SK-N-SH (cell line): ENCODE measurements around the gene PRKCA. TPM values are rescaled to one million over a fixed set of nuclear protein-coding genes. Genes with fewer than 3 reads are reported as not detected.

Source experiments
- CTCF ChIA-PET: fragments of 300-600, 350-600 bp; formaldehyde crosslinking; extraction: SDS; loops from one replicate; lab custom pipeline; 2021; lab: Yijun Ruan, JAX
- POLR2A ChIA-PET: fragments of 350-600 bp; sonication (Branson Sonifier 250); formaldehyde crosslinking; extraction: SDS; loops from one replicate; lab custom pipeline; 2020; ENCODE audit warnings: antibody characterized with exemption, inconsistent platforms; lab: Yijun Ruan, JAX
- DNase-seq: peaks from one replicate; pipeline ENCODE4 v3.0.0; 2012
- H2AFZ ChIP-seq: fragments of 200-600 bp; sonication (generic); 2 replicates; pipeline ENCODE4 v1.8.1; 2016; ENCODE audit warnings: antibody characterized with exemption, mild to moderate bottlenecking, low read depth
- H3F3A ChIP-seq: fragments of 200-600 bp; sonication (generic); replicated peaks from 2 replicates; pipeline ENCODE3; 2016; ENCODE audit warnings: antibody characterized with exemption, mild to moderate bottlenecking; ENCODE audit not compliant: insufficient read depth
- H3K27ac ChIP-seq, 2 experiments: fragments of 200-500 bp in 1 of 2; fragments of 200-600 bp in 1 of 2; sonication (Bioruptor generic) in 1 of 2; sonication (generic), shearing (Covaris generic) in 1 of 2; 2 replicates each; pipeline versions ENCODE4 v1.5.1 to v1.6.1; 2014 to 2016; ENCODE audit warnings: low read depth in 2 of 2, inconsistent platforms in 1 of 2, low read length in 1 of 2, mild to moderate bottlenecking in 1 of 2, mixed read lengths in 1 of 2
- H3K27me3 ChIP-seq: fragments of 200-600 bp; sonication (generic), shearing (Covaris generic); 2 replicates; pipeline ENCODE4 v1.6.1; 2016; ENCODE audit warnings: mixed run types; ENCODE audit not compliant: insufficient read depth
- H3K36me3 ChIP-seq, 2 experiments: fragments of 200-500 bp in 1 of 2; fragments of 200-600 bp in 1 of 2; sonication (Bioruptor generic) in 1 of 2; sonication (generic) in 1 of 2; replicated peaks in 1 of 2; 2 replicates each; pipeline versions ENCODE3 to v1.5.1; 2014 to 2016; ENCODE audit warnings: low read length in 1 of 2, mild to moderate bottlenecking in 1 of 2; ENCODE audit not compliant: insufficient read depth in 2 of 2, control insufficient read depth in 1 of 2
- H3K4me1 ChIP-seq, 2 experiments: fragments of 200-500 bp in 1 of 2; fragments of 200-600 bp in 1 of 2; sonication (Bioruptor generic) in 1 of 2; sonication (generic), shearing (Covaris generic) in 1 of 2; 2 replicates each; pipeline versions ENCODE4 v1.5.1 to v1.6.1; 2014 to 2016; ENCODE audit warnings: low read depth in 1 of 2, low read length in 1 of 2, mixed run types in 1 of 2; ENCODE audit not compliant: insufficient read depth in 2 of 2, control insufficient read depth in 1 of 2
- H3K4me2 ChIP-seq: fragments of 200-600 bp; sonication (generic), shearing (Covaris generic); 2 replicates; pipeline ENCODE4 v1.6.1; 2017; ENCODE audit warnings: mixed run types
- H3K4me3 ChIP-seq, 2 experiments: fragments of 200-500 bp in 1 of 2; fragments of 200-600 bp in 1 of 2; sonication (Bioruptor generic) in 1 of 2; sonication (generic), shearing (Covaris generic) in 1 of 2; 2 replicates each; pipeline versions ENCODE4 v1.5.1 to v1.8.1; 2014 to 2016; ENCODE audit warnings: low read depth in 2 of 2, inconsistent platforms in 1 of 2, low read length in 1 of 2, mild to moderate bottlenecking in 1 of 2, mixed read lengths in 1 of 2, moderate library complexity in 1 of 2
- H3K79me2 ChIP-seq: fragments of 200-600 bp; sonication (generic); 2 replicates; pipeline ENCODE4 v1.8.1; 2017; ENCODE audit warnings: mild to moderate bottlenecking; ENCODE audit not compliant: insufficient read depth
- H3K9ac ChIP-seq: fragments of 200-600 bp; sonication (generic); 2 replicates; pipeline ENCODE4 v1.6.1; 2017; ENCODE audit warnings: mixed run types
- H3K9me2 ChIP-seq: fragments of 200-600 bp; sonication (generic); 2 replicates; pipeline ENCODE4 v1.6.1; 2017; ENCODE audit warnings: mixed run types
- H3K9me3 ChIP-seq: fragments of 200-600 bp; sonication (generic); 2 replicates; pipeline ENCODE4 v1.6.1; 2017; ENCODE audit warnings: mixed run types, mild to moderate bottlenecking, moderate library complexity
- H4K20me1 ChIP-seq: fragments of 200-600 bp; sonication (generic); 2 replicates; pipeline ENCODE4 v1.6.1; 2017; ENCODE audit warnings: mild to moderate bottlenecking, mixed run types; ENCODE audit not compliant: insufficient read depth
- CHD2 ChIP-seq: fragments of 150-350 bp; IDR thresholded peaks from 2 replicates; pipeline ENCODE4 v1.6.1; 2018; ENCODE audit warnings: low read length; ENCODE audit not compliant: partially characterized antibody
- EP300 ChIP-seq, 2 experiments: IDR thresholded peaks; 2 replicates each; pipeline versions ENCODE4 v1.4.0 to v1.6.1; 2012; ENCODE audit warnings: borderline replicate concordance in 1 of 2, low read depth in 1 of 2, low read length in 1 of 2
- EZH2phosphoT487 ChIP-seq: fragments of 200-600 bp; sonication (generic); IDR thresholded peaks from 2 replicates; pipeline ENCODE4 v1.6.1; 2017; ENCODE audit warnings: low read depth, mixed run types, mild to moderate bottlenecking, antibody characterized with exemption, moderate library complexity, borderline replicate concordance
- FOSL2 ChIP-seq: IDR thresholded peaks from 2 replicates; pipeline ENCODE4 v1.4.0; 2012; ENCODE audit warnings: low read depth, mild to moderate bottlenecking, moderate library complexity, borderline replicate concordance
- GABPA ChIP-seq: IDR thresholded peaks from 2 replicates; pipeline ENCODE4 v1.4.0; 2012; ENCODE audit warnings: low read depth, mild to moderate bottlenecking
- GATA2 ChIP-seq: sonication (generic); formaldehyde crosslinking; IDR thresholded peaks from 2 replicates; pipeline ENCODE4 v1.5.0; 2020; ENCODE audit warnings: mild to moderate bottlenecking, missing genetic modification reagents
- NFIC ChIP-seq: IDR thresholded peaks from 2 replicates; pipeline ENCODE4 v1.4.0; 2012; ENCODE audit warnings: borderline replicate concordance
- POLR2AphosphoS5 ChIP-seq: IDR thresholded peaks from 2 replicates; pipeline ENCODE4 v1.6.1; 2012; ENCODE audit warnings: low read depth, low read length
- RCOR1 ChIP-seq: fragments of 150-350 bp; IDR thresholded peaks from 2 replicates; pipeline ENCODE4 v1.6.1; 2017; ENCODE audit warnings: antibody characterized with exemption, low read length
- REST ChIP-seq: IDR thresholded peaks from 2 replicates; pipeline ENCODE4 v1.6.1; 2012; ENCODE audit warnings: mild to moderate bottlenecking, low read depth, low read length, moderate library complexity
- SIN3A ChIP-seq: IDR thresholded peaks from 2 replicates; pipeline ENCODE4 v1.6.1; 2012; ENCODE audit warnings: low read depth, mild to moderate bottlenecking, low read length, moderate library complexity, borderline replicate concordance
- SMC3 ChIP-seq: IDR thresholded peaks from 2 replicates; pipeline ENCODE4 v1.6.1; 2012; ENCODE audit warnings: low read depth, low read length, improper control_type of control experiment
- TAF1 ChIP-seq: IDR thresholded peaks from 2 replicates; pipeline ENCODE4 v1.6.1; 2012; ENCODE audit warnings: low read depth, mild to moderate bottlenecking, low read length, moderate library complexity, borderline replicate concordance
- USF2 ChIP-seq: fragments of 150-350 bp; IDR thresholded peaks from 2 replicates; pipeline ENCODE4 v1.6.1; 2017; ENCODE audit warnings: antibody characterized with exemption, low read length, low read depth, borderline replicate concordance
- WGBS: methylation state at CpG from one replicate; pipeline ENCODE4 v1.1.6; 2017; ENCODE audit warnings: low lambda C conversion rate; 5-methylcytosine and 5-hydroxymethylcytosine counted together
- polyA plus RNA-seq, 3 experiments: library from polyadenylated mRNA; depleted of rRNA; stranded (reverse); fragments of >200 nt; gene quantifications; 2 replicates each; pipeline ENCODE4 v1.2.3, GENCODE V29; 2012
- TF ChIP-seq, protein P1 (sequence below): IDR thresholded peaks from 2 replicates; pipeline ENCODE4 v1.4.0; 2012; ENCODE audit warnings: low read depth, borderline replicate concordance

Gene PRKCA
- polyA plus RNA-seq, 1 of the 3 experiments (the other 2 are of a cell fraction): 108 TPM

- TF ChIP-seq USF2 (no peak), POLR2AphosphoS5 (peak; percentile 55; the same call in 1 of the 2 replicates), GATA2 (CRISPR knock-in tag) (no peak), GABPA (no peak; the same call in 1 of the 2 replicates), TAF1 (no peak), EP300 (IDR thresholded peaks at IDR 0.05; ENCODE audit: borderline replicate concordance in 1 of 2, low read depth in 1 of 2, low read length in 1 of 2) (peak; percentile 11 to 79; a peak in 1 of 4 replicates), NFIC (peak; percentile 96), EZH2phosphoT487 (no peak), RCOR1 (no peak)
- TF ChIP-seq, protein P1, sequence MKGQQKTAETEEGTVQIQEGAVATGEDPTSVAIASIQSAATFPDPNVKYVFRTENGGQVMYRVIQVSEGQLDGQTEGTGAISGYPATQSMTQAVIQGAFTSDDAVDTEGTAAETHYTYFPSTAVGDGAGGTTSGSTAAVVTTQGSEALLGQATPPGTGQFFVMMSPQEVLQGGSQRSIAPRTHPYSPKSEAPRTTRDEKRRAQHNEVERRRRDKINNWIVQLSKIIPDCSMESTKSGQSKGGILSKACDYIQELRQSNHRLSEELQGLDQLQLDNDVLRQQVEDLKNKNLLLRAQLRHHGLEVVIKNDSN: no peak
Observed at GRCh38 chr17:66431910-66432309, 129.5 kb downstream of the PRKCA start (continued).

DNA sequence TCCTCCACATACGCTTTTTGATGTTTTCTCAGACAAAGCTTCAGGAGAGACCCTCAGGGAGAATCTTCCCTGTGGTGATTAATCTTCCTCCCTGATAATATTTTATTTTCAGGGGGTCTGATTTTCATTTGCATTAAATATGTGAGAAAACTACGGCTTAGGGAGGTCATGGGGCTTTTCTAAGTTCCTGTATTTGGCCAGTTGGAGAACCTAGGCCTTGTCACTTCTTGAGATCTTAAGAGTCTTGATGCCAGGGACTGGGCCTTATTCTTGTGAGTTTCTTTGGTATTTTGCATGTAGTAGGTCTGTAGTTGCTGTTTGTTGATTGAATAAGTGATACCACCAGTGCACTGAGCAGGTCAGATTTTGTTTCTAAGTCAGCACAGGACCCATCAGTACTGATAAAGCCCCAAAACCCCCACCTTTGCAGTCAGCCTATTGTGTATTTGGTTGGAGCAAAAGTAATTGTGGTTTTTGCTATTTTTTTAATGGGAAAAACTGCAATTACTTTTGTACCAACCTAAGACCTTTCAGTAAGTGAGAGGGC, 130.1 kb downstream of the PRKCA start:
- Histone ChIP-seq H3K4me1 (peaks cover 41 to 43% of the 10 kb centered on the region in 2 experiments), H3K4me2 (peak overlapping the region; percentile 74), H3K9me2 (no peaks in the 10 kb centered on the region), H3K79me2 (peaks cover 98% of the 10 kb centered on the region), H2AFZ (no peak overlapping the region), H3K36me3 (peaks cover 0 to 8% of the 10 kb centered on the region in 2 experiments), H3K9me3 (no peaks in the 10 kb centered on the region), H3F3A (peaks cover 40% of the 10 kb centered on the region), H3K27me3 (no peaks in the 10 kb centered on the region), H3K9ac (peak overlapping the region; percentile 47; the same call in 1 of the 2 replicates), H4K20me1 (peaks cover 54% of the 10 kb centered on the region), H3K27ac (peak overlapping the region; percentile 88 to 91), H3K4me3 (peak overlapping the region; percentile 10 to 52; a peak in 3 of 4 replicates)
- ChIA-PET POLR2A (interaction anchor here (1.2 kb wide), 1 partner anchor 15 kb away, joined by 5 read pairs; no protein-coding TSS in a partner anchor), CTCF (interaction anchor here (0.8 to 2.9 kb wide), 10 partner anchors 9 to 241 kb away, joined by 3 to 13 read pairs (median 3); no protein-coding TSS in a partner anchor)
- no peak for DNase-seq
- no peak for TF ChIP-seq EP300 (IDR thresholded peaks at IDR 0.05; ENCODE audit: borderline replicate concordance in 1 of 2, low read depth in 1 of 2, low read length in 1 of 2)
- TF ChIP-seq RCOR1: peak; percentile 43; the same call in 1 of the 2 replicates
- 19% methylated on average over 2 of the region's 2 CpGs for WGBS

DNA sequence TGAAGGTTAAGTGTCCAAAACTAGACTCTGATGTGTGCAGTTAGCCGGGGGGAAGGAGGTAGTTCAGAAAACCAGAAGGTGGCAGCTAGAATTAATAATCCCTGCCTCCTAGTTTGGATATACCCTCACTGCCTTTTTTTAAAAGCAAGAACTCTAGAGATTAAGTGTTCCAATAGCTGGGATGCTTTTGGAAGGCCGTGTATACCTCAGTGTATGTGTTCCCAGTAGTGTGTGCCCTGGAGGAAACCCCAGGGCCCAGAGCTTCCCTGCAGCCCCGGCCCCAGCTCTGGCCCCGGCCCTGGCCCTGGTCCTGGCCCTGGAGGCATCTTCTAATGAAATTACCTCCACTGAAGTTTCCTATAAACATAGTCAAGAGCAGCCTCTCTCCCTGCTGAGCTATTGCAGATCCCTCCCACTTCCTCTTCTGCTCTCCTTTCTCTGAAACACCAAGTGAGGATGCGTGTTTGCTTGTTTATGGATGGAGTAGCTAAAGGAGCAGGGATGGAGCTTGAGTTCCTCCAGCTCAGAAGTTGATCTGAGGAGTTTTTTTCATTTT, 130.7 kb downstream of the PRKCA start:
- H3K9me3 ChIP-seq: no peaks in the 10 kb centered on the region
- H3K4me3 ChIP-seq: no peak overlapping the region
- ChIA-PET POLR2A (interaction anchor here (0.6 to 1.3 kb wide), 4 partner anchors 9 to 32 kb away, joined by 3 to 5 read pairs (median 4); no protein-coding TSS in a partner anchor), CTCF (interaction anchor here (0.8 to 2.9 kb wide), 10 partner anchors 8 to 241 kb away, joined by 3 to 13 read pairs (median 3); no protein-coding TSS in a partner anchor)
- H2AFZ ChIP-seq: no peak overlapping the region
- no peaks in the 10 kb centered on the region for H3K9me2 ChIP-seq
- 53% methylated on average over 4 of the region's 5 CpGs for WGBS
- H3K4me2 ChIP-seq: peak overlapping the region; percentile 74
- no peak for TF ChIP-seq FOSL2
- peak; percentile 84 for TF ChIP-seq REST
- TF ChIP-seq NFIC: 0 out of 2 replicates have a peak, but pooled peaks have one; percentile 27
- TF ChIP-seq EP300 (IDR thresholded peaks at IDR 0.05; ENCODE audit: borderline replicate concordance in 1 of 2, low read depth in 1 of 2, low read length in 1 of 2): peak in 1 of 2 experiments; percentile 80; a peak in 2 of 4 replicates
- TF ChIP-seq CHD2: peak; percentile 47
- 0 out of 2 replicates have a peak, but pooled peaks have one; percentile 57 for TF ChIP-seq RCOR1
- peak; percentile 32; the same call in 1 of the 2 replicates for TF ChIP-seq POLR2AphosphoS5
- peak; percentile 11; the same call in 1 of the 2 replicates for TF ChIP-seq SIN3A
- TF ChIP-seq SMC3: no peak; the same call in 1 of the 2 replicates
- H3K79me2 ChIP-seq: peaks cover 97% of the 10 kb centered on the region
- peak overlapping the region; percentile 88 to 91; a peak in 3 of 4 replicates for H3K27ac ChIP-seq
- peaks cover 56% of the 10 kb centered on the region for H4K20me1 ChIP-seq
- H3K36me3 ChIP-seq: peaks cover 0 to 5% of the 10 kb centered on the region in 2 experiments
- DNase-seq: peak; percentile 80
- H3K9ac ChIP-seq: peak overlapping the region; percentile 47; the same call in 1 of the 2 replicates
- H3K4me1 ChIP-seq: peaks cover 41 to 43% of the 10 kb centered on the region in 2 experiments
- H3F3A ChIP-seq: peaks cover 40% of the 10 kb centered on the region
- H3K27me3 ChIP-seq: no peaks in the 10 kb centered on the region
